Choroid plexus epithelial cell (primary cell): ENCODE data around the gene AP1G2.
A peak's percentile ranks its signal among the peaks of the same experiment; 100 is the strongest.

ENCODE experiments used
- DNase-seq: peaks from one replicate; pipeline ENCODE4 v3.0.0-alpha.2; 2010; ENCODE audit warnings: low read depth
- H3K4me3 ChIP-seq: 2 replicates; pipeline ENCODE4 v1.5.1; 2011; ENCODE audit warnings: low read depth, mild to moderate bottlenecking, control low read depth, low read length, moderate library complexity
- TF ChIP-seq, protein P1 (sequence below): conservative IDR thresholded peaks from 2 replicates; pipeline ENCODE4 v1.5.1; 2011; ENCODE audit warnings: low read depth, mild to moderate bottlenecking, control low read depth, inconsistent platforms, low read length, moderate library complexity

AP1G2 gene

GRCh38 chr14:23555533-23555881 lies 12.1 kb downstream of the AP1G2 start:
- peak overlapping the region; percentile 94 for H3K4me3 ChIP-seq
- DNase-seq = no peak
- TF ChIP-seq, protein P1, sequence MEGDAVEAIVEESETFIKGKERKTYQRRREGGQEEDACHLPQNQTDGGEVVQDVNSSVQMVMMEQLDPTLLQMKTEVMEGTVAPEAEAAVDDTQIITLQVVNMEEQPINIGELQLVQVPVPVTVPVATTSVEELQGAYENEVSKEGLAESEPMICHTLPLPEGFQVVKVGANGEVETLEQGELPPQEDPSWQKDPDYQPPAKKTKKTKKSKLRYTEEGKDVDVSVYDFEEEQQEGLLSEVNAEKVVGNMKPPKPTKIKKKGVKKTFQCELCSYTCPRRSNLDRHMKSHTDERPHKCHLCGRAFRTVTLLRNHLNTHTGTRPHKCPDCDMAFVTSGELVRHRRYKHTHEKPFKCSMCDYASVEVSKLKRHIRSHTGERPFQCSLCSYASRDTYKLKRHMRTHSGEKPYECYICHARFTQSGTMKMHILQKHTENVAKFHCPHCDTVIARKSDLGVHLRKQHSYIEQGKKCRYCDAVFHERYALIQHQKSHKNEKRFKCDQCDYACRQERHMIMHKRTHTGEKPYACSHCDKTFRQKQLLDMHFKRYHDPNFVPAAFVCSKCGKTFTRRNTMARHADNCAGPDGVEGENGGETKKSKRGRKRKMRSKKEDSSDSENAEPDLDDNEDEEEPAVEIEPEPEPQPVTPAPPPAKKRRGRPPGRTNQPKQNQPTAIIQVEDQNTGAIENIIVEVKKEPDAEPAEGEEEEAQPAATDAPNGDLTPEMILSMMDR = no peak

- DNase-seq = peak; percentile 36
- TF ChIP-seq, protein P1 = no peak
- peak within 1 kb of the TSS; percentile 59 for H3K4me3 ChIP-seq
Observed at GRCh38 chr14:23551266-23552028, 16.1 kb downstream of the AP1G2 start, which contains the start of gene ZFHX2. Gene ZFHX2, minus strand, starts transcription at chr14:23551765. Its CDS starts 16,440 bp downstream, at chr14:23535325.

GRCh38 chr14:23550812-23551265 lies 16.8 kb downstream of the AP1G2 start:
- TF ChIP-seq, protein P1 = no peak
- peak overlapping the region; percentile 59 for H3K4me3 ChIP-seq
- DNase-seq = no peak

GRCh38 chr14:23550131-23550811 lies 17.3 kb downstream of the AP1G2 start:
- TF ChIP-seq, protein P1 = no peak
- DNase-seq = no peak
- peak overlapping the region; percentile 59 for H3K4me3 ChIP-seq

- no peak overlapping the region for H3K4me3 ChIP-seq
- peak; percentile 58 for DNase-seq
- TF ChIP-seq, protein P1 = no peak
Observed at GRCh38 chr14:23548351-23549318, 19.0 kb downstream of the AP1G2 start.

DNA sequence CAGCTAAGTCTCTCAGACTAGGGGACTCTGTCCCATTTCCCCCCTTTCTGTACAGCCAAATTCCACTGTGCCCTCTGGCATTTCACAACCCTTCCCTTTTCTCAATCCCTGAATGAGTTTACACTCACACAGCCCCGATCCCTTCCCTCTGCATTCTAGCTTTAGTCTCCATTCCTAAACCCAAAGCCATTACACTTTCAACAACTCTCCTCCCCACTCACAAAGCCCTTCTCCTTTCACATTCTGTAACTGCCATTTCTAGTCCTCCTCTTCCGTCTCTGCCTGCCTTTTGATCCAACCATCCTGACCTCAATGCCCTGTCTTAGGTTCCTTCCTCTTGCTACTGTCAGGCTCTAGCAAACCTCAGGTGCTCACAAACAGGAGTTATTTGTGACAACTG lies 19.7 kb downstream of the AP1G2 start:
- TF ChIP-seq, protein P1 = no peak
- H3K4me3 ChIP-seq = no peak overlapping the region
- no peak for DNase-seq
